Cardiac septum (tissue), 1 donor: ENCODE data around the gene MVB12B. TPM values are rescaled to one million over a fixed set of nuclear protein-coding genes. Genes with fewer than 3 reads are reported as not detected.

ENCODE experiments used
- DNase-seq: peaks from one replicate; pipeline ENCODE4 v3.0.0-alpha.2; 2020; ENCODE audit warnings: low spot score
- intact Hi-C: fragments of 100-400 bp; cut with DNase I; formaldehyde crosslinking; loops from one replicate; pipeline ENCODE4 v1.14.0; 2022
- total RNA-seq: library from RNA; stranded (reverse); fragmentation: NEBNext Ultra II Directional; extraction: Animal tissue kit (Norgen Biotek cat#: 25700); gene quantifications from one replicate; pipeline ENCODE4 v1.2.1, GENCODE V29; 2021
- donor health status: DM: no; HTN: no; CAD: no.

Gene MVB12B
- total RNA-seq, 1 donor from 2014 or later = 7.2 TPM

DNA sequence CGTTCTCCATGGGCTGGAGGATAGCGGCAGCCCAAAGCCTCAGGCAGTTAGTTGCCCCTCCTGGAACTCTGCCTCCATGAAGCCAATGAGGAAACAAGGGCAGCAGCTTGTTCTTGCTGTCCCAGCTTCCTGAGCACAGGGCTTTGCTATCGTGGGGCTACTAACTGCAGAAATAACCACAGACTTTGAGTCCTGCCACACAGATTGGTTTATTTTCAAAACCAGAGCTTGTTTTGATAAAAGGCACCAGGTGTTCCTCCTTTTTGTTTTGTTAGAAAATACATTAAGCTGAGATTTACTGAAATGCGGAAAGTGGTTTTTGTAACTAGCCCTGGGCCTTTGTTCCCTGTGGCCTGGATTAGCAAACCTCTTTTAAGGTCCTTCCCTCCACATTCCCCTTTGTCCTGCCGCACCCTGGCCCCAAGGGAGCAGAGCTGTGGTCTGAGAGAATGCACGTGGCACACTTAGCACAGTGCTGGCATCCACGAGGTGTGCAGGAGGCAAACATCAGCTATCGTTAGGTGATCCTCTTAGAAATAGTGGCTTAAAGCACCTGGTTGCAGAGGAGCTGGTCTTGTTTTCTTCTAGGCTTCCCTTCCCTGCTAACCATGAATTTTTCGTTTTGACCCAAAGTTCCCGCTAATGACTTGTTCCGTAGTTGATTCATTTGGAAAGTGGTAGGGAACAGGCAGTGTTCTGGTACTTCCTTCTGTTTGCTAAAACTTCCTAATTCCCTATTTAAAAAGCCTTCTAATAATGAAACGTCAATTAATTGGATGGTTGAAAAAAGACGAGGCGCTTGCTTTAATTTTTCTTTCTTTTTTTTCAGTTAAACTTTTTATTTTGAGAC, 21.5 kb downstream of the MVB12B start:
- DNase-seq = no peak
- intact Hi-C loops = no loop called here

DNA sequence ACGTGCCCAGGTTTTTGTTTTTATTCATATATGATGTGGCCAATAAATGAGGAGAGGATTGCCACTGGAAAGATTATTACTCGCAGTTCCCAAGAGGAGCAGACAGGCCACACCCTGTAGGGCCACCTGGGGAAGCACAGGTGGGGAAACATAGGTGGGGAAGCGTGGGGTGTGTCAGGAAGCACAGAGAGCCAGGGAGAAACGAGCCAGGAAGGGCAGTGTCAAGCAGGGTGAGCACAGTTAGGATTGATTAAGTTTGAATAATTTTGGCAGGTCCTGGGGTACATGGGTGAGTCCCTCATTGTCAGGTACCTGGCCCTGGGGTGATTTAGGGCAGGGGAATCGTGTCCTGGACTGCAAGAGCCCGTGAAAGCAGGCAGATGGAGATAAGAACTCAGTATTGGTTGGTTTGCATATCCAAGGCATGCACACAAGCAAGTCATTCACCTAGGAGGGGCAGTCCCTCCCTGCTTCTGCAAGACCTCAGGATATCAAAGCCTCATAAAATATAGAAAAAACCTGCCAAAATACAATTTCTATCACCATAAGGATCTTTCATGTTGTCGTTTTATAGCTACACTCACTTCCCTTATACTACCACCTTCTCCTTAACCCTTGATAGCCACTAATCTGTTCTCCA, 22.4 kb downstream of the MVB12B start:
- no peak for DNase-seq
- intact Hi-C loops = no loop called here

DNA sequence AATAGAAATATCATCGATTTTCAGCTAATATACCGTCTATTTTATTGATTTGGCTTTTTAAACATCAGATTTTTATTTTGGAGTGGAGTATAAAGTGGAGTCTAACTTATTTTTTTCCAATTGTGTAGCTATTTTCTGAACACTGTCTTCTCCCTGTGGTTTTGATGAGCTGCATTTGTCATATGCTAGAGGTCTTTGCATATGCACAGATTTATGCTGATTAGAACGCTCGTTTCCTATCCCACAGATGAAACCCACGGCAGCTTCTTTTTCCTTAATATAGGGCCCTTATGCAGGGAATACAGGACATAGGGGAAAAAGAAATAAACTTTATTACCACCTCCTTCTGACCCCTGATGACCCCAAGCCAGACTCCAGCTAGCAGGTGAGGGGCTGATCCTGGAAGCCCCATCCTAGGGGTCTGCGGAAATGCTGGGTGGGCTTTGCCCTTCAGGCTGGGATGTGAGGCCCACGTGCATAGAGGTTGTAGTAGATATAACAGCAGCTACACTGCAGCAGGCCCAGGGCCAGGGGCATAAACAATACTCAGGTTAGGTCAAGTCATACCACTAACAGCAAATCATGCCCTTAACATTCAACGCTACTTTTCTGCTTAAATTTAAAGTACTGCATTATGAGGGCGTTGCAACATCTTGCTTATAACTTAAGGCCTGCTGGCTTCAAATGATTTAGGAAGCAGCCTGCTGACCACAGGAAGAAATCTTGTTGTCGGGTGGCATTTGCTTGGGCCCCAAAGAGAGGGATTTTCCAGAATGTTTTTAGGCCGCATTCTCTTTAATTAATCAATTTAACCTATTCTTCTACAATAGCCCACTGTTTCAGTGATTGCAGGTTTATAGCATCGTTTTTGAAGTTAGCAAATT, 28.5 kb downstream of the MVB12B start:
- intact Hi-C loops = no loop called here
- no peak for DNase-seq

DNA sequence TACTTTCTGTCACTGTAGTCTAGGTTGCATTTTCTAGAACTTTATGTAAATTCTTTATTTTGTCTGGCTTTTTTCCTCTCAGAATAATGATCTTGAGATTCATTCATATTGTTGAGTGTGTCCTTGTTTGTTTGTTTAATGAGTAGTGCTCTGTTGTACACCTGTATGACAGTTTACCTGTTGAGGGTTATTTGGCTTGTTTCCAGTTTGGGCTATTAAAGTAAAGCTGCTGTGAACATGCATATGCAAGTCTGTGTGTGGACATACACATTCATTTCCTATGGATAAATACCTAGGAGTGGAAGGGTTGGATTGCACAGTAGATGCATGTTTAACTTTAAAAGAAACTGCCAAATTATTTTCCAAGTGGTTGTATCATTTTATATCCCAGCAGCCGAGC, 30.4 kb downstream of the MVB12B start:
- intact Hi-C loops = no loop called here
- DNase-seq = no peak

DNA sequence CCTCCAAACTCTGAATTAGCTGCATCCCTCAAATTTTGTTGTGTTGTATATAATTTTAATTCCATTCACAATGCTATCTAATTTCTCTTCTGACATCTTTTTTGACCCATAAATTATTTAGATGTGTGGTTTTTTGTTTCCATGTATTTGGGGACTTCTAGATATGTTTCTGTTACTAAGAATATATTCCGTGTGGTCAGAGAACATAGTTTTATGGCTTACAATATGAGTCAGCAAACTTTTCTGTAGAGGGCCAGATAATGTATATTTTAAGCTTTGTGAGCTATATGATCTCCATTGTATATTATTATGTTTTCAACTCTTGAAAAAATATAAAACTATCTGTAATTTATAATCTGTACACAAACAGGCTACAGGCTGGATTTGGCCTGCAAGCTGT, 33.4 kb downstream of the MVB12B start:
- DNase-seq = no peak
- intact Hi-C loops = no loop called here

DNA sequence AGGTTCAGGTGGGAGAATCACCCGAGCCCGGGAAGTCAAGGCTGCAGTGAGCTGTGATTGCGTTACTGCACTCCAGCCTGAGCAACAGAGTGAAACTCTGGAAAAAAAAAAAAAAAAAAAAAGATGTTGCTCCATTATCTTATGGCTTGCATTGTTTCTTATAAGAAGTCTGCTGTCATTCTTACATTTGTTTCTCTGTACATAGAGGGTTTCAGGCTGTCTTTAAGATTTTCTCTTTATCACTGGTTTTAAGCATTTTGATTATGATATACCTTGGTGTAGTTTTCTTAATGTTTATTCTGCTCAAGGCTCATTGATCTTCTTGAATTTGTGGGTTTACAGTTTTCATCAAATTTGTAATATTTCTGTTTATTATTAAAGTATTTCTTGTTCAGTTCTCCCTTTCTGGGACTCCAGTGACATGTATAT, 35.2 kb downstream of the MVB12B start:
- DNase-seq = no peak
- intact Hi-C loops = no loop called here

DNA sequence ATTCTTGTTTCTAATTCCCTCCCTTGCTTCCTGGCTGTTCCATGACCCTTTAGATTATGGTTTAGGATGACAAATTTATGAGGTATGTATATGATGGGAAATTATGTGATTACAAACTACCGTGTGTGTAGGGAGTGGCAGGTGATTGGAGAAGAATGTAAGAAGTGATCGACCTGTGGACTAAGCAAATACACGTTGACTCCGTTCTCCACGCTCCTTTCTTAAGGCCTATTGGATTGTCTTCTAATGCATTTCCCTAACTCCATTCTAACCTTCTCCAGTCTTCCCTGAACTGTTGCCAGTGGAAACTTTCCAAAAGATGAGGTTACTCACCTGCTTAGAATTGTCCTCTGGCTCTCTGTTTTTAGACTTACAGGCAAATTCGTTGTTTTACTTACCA, 36.6 kb downstream of the MVB12B start:
- no peak for DNase-seq
- intact Hi-C loops = no loop called here

DNA sequence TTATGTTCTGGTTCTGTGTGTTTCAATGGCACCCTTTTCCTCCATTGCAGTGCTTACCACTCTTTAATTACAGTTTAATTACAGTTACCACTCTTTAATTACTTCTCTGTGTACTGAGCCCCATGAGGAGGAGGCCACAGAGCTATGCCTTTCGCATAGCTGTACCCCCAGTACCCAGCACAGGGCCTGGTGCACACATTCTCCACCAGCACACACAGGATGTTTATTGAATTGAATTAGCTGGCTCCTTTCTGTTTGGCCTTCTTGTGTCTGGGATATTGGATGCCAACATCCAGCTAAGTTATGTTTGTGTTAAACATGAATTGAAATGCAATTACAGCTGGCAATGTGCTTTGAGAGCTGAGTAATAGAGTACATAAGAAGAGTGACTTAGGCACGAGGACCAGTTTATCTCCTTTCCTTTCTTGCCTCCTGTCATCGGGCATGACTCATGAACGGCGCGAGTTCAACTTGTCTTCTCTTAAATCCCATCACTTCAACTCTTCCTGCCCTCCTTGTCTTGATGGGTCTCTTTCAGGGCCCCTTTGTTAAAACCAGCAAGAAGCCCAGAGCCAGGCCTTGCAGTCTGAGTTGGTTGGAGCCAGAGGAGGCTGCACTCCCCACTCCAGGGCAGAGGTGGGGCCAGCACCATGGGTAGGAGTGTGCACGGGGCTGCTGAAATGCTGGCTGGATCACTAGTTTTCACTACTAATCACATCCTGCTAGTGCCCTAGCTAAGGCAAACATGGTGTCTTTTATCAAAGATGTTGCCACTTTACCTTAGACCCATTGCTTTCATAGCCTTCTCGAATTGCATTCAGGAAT, 37.4 kb downstream of the MVB12B start:
- no peak for DNase-seq
- intact Hi-C loops = no loop called here

DNA sequence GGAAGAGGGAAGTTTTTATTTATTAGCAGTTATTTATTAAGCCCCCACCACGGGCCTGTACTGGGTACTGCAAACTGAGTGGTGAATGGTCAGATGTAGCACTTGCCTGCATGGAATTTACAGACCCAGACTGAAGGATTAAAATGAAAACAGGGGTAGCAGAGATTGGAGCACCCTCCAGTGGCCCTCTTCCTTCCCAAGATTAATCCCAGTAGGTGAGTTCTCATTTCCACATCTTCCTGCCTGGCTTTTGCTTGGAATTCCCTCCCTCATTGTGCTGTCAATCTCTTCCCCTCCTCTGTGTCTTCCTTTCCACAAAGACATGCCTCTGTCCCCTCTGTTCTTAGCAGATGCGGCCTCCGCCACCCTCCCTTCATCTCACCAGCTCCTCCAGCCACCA, 39.2 kb downstream of the MVB12B start:
- DNase-seq = no peak
- intact Hi-C loops = no loop called here

DNA sequence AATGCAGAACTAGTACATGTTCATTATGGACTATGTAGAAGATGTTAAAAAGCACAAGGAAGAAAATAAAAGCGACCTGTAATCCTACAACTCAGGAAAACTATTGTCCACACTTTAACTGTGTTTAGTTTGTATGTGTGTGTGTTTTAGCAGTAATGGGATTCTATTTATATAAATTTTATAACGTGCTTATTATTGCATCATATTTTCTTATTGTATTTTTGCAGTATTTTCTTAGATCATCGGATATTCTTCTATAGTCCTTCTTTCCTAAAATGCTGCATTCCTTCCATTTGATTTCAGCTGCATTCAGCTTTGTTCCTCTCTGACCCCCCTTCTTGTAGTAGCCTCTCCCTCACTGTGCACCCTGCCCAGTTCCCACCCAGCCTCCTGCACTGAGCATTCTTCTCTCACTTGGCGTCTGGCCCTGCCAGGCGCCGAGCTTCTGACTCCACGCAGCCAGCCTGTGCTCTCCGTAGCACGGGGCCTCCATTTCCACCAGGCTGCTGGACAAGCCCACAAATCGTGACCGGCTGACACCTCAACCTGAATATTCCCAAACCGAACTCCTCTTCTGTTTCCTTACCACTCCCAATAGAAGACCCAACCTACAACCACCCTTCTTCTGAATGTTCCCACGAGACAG, 39.9 kb downstream of the MVB12B start:
- no peak for DNase-seq

DNA sequence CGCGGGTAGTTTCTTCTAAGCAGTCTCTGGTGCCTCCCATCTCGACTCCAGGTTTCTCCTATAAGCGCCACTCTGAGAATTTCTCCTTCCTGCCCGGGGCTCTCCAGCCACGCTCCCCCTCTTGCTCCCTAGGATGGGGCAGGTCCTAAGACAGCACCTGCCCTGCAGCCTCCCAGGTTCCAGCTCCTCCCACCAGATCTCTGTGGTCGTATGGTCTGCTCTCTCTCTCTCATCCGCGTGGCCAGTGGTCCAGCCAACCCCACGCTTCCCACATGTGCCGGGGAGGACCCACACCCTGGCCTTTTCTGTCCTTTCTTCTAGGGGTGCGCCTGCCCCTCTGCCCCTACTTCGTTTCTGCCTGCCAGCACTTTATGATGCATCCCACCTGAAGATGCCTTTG, 40.5 kb downstream of the MVB12B start:
- DNase-seq = no peak
- intact Hi-C loops = no loop called here

More for the DNA sequence above, 39.9 kb downstream of the MVB12B start:
- intact Hi-C loops = no loop called here

DNA sequence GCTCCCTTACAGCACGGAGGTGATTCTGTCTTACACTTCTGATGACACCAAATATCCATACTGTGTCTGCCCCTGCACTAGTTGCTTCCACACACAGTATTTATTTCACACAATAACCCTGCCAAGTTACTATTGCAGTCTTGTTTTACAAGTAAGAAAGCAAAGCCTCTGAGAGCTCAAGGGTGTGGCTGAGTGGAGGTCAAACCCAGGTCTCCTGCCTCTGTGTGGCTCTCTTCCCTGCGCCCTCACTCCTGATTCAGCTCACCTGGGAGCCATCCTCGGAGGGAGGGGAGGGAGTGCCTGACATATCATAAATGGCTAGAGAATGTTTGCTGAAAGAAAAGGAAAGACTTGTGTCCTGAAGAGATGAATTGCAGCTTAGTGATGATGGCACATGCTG, 41.0 kb downstream of the MVB12B start:
- DNase-seq = no peak
- intact Hi-C loops = no loop called here

DNA sequence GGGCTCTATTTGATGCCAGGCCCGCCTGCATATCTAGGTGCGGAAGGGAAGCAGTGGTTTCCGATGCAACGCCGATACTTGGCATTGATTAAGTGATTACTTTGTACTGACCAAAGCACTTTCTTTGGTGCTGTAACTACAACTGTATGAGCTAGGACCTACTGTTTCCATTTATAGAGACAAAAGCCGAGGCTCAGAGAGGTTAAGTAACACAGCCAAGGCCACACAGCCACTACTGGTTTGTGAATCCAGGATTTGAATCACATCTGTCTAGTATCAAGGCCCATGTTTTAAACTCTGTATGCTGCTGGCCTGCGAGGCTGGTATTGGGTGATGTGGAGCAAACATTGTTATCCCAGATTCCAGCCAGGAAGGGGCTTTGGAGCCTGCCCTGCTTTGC, 41.4 kb downstream of the MVB12B start:
- no peak for DNase-seq
- intact Hi-C loops = no loop called here

DNA sequence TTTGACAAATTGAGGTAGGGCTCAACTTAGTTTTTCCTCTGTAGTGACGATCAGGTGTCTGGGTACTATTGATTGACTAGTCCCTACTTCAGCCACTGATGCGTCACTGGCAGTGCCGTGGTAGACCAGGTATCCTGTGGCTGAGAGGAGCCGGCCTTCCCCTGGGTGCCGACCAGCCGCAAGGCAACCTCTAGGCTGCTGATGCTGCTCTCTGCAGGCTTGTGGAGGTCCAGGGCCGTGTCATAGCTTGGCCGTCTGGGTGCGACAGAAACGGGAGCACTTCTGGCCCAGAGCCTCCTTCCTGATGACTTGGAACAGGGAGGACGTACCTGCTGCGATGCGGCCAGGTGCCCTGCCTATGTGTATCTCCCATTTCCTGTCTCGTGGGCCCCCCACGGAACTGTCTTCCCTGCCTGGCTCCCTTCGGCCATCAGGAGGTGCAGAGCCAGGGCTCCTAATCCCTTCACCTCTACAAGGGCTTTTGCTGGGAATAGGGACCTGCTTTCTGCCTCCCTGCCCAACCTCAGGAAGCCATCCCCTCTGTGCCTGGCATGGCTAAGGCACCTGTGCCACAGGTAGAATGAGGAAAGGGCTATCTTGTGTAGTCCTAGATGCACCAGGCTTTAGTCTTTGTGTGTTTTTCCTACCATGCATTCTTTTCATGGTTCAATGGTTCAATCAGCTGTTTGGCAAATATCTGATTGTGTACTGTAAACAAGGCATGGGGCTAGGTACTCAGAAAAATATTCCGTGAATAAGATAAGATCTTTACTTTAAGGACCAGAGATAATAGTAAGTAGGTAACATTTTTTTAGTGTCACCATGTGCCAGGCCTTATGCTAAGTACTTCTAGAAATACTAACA, 44.6 kb downstream of the MVB12B start:
- DNase-seq = no peak
- intact Hi-C loops = no loop called here

DNA sequence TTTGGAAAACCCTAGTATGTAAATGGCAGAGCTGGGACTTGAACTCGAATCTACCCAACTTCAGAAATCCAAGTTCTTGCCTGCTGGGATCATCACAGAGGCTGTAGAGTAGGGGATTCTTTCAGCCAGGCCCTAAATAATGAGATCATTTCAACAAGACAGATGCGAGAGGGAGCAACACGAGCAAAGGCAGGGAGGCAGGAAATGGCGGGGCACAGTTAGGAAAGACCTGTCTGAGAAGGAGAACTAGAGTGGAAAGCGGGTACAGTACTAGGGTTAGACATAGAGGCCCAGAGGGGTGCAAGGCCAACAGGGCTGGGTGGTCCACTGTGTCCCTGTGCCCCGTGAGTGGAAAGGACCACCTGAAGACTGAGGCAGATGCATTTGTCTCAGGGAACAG, 46.1 kb downstream of the MVB12B start:
- intact Hi-C loops = no loop called here

DNA sequence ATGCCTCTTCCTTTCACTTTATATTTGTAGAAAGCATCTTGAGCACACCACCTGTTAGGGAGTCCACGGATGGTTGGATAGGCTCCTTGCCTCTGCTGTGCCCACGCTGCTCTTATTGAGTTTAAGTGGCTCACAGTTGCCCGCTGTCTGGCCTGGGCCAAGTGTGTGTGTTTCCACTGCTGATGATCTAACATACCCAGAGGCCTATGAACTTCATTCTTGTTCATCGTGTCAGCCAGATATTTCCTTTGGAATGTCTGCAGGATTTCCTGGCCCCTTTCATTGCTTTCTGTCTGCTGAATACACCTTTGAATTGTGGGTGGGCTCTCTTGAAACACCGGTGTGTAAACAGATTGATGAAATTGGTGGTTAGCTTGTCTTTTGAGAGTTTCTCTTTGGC, 46.6 kb downstream of the MVB12B start:
- no peak for DNase-seq
- intact Hi-C loops = no loop called here

More for the DNA sequence above, 46.1 kb downstream of the MVB12B start:
- no peak for DNase-seq

DNA sequence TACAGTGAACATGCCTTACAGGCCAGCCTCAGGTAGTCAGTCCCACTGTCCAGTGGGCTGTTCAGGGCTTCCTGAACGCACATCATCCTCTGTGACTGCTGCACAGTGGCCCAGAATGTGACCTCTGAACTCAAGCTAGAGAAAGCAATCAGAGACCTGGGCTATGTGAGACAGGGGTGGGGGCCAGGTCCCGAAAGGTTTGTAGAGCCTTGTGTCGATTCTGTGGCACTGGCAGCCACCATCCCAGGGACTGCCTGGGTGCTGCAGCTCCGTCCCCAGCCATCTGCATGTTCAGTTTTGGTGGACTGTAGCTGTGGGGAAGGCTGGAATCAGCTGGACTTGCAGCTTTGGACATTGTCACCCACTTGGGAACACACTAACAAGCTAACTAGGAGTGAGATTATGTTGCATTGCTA, 47.7 kb downstream of the MVB12B start:
- intact Hi-C loops = no loop called here
- DNase-seq = no peak

DNA sequence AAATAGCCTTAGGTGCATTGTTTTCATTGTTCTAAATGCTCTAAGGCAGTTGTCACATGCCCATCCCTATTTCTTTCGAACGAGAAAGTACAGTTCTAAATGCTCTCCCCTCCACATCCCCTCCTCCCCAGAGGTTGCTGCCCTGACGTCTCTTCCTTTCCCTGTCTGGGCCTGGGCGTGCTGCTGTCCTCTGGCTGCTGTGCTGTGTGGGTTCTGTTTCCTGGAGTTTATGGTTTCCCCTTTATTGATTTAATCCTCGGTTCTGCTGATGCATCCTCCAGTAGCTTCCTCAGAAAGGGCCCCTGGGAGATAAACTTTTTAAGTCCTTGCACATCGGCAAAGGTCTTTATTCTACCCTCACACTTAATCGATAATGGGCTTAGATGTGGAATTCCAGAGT, 48.8 kb downstream of the MVB12B start:
- intact Hi-C loops = no loop called here
- no peak for DNase-seq
